Fibroblast of skin of abdomen (primary cell): ENCODE data around the gene SLC35D3.
"Not testable (repeated sequence)": the region's sequence is repeated elsewhere in the genome, so short reads cannot be mapped to it uniquely, and the experiment has no call there.

ENCODE experiments used
- DNase-seq: peaks from one replicate; pipeline ENCODE4 v3.0.0-alpha.2; 2013

Gene SLC35D3

DNA sequence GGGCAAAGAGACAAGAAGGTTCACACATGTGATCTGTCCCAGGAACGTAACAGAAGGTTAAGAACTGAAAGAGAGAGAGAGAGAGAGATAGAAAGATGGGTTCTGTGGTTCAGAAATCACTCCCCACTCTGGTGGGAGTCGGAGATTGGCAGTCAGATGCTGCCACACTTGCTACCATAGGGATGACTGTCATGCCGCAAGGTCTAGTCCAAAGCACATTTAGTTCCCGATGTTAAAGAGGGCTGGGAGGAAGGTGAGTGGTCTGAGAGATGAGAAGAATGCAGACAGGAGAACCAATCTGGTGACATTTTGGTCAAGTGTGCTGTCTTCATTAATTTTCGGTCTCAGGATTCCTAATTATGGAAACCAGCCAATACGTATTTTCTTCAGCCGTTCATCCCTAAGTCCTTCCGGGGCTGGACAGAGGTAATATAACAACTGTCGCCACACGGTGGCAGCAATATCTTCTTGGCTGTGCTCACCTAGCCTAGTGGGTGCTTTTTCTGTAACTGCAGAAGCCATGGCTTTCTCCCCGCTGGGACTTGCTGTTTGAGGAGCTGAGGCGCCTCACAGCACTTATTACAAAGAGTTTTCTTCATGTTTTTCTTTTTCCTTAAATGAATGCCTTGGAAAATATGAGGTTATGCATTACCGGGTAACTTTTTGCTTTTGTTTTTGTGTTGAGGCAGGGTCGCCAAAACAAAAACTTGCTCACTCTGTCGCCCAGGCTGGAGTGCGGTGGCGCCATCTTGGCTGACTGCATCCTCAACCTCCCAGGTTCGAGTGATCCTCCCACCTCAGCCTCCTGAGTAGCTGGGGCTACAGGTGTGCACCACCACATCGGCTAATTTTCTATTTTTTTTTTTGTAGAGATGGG, 46.0 kb downstream of the SLC35D3 start:
- peak; percentile 66 for DNase-seq

DNA sequence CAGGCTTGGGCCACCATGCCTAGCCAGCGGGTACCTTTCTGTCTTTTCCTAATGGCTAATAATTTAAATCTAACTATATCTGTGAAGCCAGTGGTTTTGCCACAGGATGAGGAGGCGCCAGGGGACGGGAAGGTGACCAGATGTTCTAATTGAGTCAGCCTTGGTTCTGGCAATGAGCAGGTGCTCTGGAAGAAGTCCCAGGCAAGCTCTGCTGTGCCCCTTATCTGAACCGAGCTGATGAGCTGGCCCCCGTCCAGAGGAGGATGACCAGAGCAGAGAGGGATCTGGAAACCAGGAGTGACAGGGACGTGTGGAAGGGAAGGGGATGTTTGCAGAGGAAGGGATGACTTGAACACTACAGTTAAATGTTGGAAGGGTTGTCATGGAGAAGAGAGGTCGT, 46.7 kb downstream of the SLC35D3 start:
- no peak for DNase-seq

GRCh38 chr6:136969433-136969832, 47.3 kb downstream of the SLC35D3 start:
- DNase-seq = no peak

- no peak for DNase-seq
Observed at GRCh38 chr6:136969930-136970329, 47.8 kb downstream of the SLC35D3 start.

GRCh38 chr6:136971609-136972008, 49.5 kb downstream of the SLC35D3 start:
- no peak for DNase-seq

GRCh38 chr6:136973781-136974180, 51.7 kb downstream of the SLC35D3 start:
- DNase-seq = not testable (repeated sequence)
